Esophagus muscularis mucosa (tissue), 4 donors: ENCODE measurements around the gene TRHDE. TPM values are rescaled to one million over a fixed set of nuclear protein-coding genes. Genes with fewer than 3 reads are reported as not detected.
"Not testable (repeated sequence)": the region's sequence is repeated elsewhere in the genome, so short reads cannot be mapped to it uniquely, and the experiment has no call there.

Source experiments
- DNase-seq: peaks from one replicate; pipeline ENCODE4 v3.0.0-alpha.2; 2017; ENCODE audit errors: extremely low spot score
- H3K27ac ChIP-seq, 4 donors: fragments of 200-600 bp; sonication (generic); replicated peaks in 1 of 4; 1 replicate in 3 of 4; 2 replicates in 1 of 4; pipeline ENCODE4 v1.5.1; 2016 to 2019; ENCODE audit warnings: mild to moderate bottlenecking in 1 of 4
- H3K27me3 ChIP-seq, 4 donors: fragments of 200-600 bp; sonication (generic); one replicate each; pipeline versions ENCODE4 v1.5.1 to v1.6.0; 2016 to 2019
- H3K36me3 ChIP-seq, 4 donors: fragments of 200-600 bp; sonication (generic); one replicate each; pipeline ENCODE4 v1.5.1; 2016 to 2019
- H3K4me1 ChIP-seq, 4 donors: fragments of 200-600 bp; sonication (generic); one replicate each; pipeline ENCODE4 v1.5.1; 2016 to 2019
- H3K4me3 ChIP-seq, 4 donors: fragments of 200-600 bp; sonication (generic); 1 replicate in 2 of 4; 2 replicates in 2 of 4; pipeline ENCODE4 v1.5.1; 2016 to 2019; ENCODE audit warnings: mild to moderate bottlenecking in 4 of 4, moderate library complexity in 1 of 4
- H3K9me3 ChIP-seq, 4 donors: fragments of 200-600 bp; sonication (generic); 1 replicate in 3 of 4; 2 replicates in 1 of 4; pipeline ENCODE4 v1.5.1; 2016 to 2019
- EP300 ChIP-seq: sonication (generic); formaldehyde crosslinking; IDR thresholded peaks from one replicate; pipeline ENCODE4 v1.6.1; 2017; ENCODE audit warnings: antibody characterized with exemption
- POLR2A ChIP-seq: fragments of 450-650 bp; IDR thresholded peaks from one replicate; pipeline ENCODE4 v1.6.1; 2017; ENCODE audit warnings: antibody characterized with exemption, moderate library complexity, mild to moderate bottlenecking, low read depth
- POLR2AphosphoS5 ChIP-seq, 2 donors: sonication (generic); formaldehyde crosslinking; IDR thresholded peaks; one replicate each; pipeline ENCODE4 v1.6.1; 2017; ENCODE audit warnings: antibody characterized with exemption in 2 of 2
- WGBS: methylation state at CpG from one replicate; pipeline ENCODE4 v1.1.5; 2018; 5-methylcytosine and 5-hydroxymethylcytosine counted together
- intact Hi-C: fragments of 100-400 bp; cut with DNase I; formaldehyde crosslinking; loops from one replicate; pipeline ENCODE4 v1.15.1; 2023
- total RNA-seq, 4 donors: library from RNA; depleted of rRNA; stranded (reverse); fragments of >200 nt; gene quantifications; one replicate each; pipeline versions ENCODE4 v1.1.0 to v1.2.1, GENCODE V29; 2016
- TF ChIP-seq, protein P1 (sequence below), 3 experiments: fragments of 200-600 bp in 2 of 3; fragments of 450-650 bp in 1 of 3; sonication (generic) in 2 of 3; IDR thresholded peaks; one replicate each; pipeline ENCODE4 v1.5.1; 2017 to 2019; ENCODE audit warnings: antibody characterized with exemption in 3 of 3, mild to moderate bottlenecking in 2 of 3, moderate library complexity in 1 of 3

The TRHDE gene
- total RNA-seq, 4 donors from 2014 or later, result 0.33 to 1.2 (median 0.74) TPM

DNA sequence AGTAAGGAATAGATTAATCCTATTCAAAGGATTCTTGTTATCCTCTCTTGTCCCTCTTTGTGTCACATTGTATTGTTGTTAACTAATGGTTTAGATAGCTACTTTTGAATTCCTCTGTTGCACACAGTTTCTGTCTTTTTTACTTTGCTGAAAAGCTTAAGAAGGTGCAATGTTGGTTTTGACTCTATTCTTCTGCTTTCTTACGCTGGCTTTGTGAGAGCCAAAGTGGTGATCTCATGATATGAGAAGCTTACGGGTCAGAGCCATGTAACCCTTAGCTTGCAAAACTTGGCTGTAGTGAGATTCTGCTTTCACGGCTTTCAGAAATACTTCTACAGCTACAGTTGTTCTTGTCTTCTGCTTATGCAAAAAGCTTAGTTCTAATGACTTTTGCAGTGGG is 239.7 kb downstream of the TRHDE start:
- DNase-seq, result no peak
- Histone ChIP-seq H3K27ac (no peak overlapping the region), H3K27me3 (no peaks in the 10 kb centered on the region), H3K36me3 (no peaks in the 10 kb centered on the region), H3K4me1 (no peaks in the 10 kb centered on the region), H3K9me3 (no peaks in the 10 kb centered on the region), H3K4me3 (no peak overlapping the region)
- TF ChIP-seq, protein P1, sequence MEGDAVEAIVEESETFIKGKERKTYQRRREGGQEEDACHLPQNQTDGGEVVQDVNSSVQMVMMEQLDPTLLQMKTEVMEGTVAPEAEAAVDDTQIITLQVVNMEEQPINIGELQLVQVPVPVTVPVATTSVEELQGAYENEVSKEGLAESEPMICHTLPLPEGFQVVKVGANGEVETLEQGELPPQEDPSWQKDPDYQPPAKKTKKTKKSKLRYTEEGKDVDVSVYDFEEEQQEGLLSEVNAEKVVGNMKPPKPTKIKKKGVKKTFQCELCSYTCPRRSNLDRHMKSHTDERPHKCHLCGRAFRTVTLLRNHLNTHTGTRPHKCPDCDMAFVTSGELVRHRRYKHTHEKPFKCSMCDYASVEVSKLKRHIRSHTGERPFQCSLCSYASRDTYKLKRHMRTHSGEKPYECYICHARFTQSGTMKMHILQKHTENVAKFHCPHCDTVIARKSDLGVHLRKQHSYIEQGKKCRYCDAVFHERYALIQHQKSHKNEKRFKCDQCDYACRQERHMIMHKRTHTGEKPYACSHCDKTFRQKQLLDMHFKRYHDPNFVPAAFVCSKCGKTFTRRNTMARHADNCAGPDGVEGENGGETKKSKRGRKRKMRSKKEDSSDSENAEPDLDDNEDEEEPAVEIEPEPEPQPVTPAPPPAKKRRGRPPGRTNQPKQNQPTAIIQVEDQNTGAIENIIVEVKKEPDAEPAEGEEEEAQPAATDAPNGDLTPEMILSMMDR (IDR thresholded peaks at IDR 0.05), result no peak
- TF ChIP-seq POLR2AphosphoS5 (IDR thresholded peaks at IDR 0.05), result no peak
- no peak for TF ChIP-seq POLR2A
- TF ChIP-seq EP300, result no peak
- 28% methylated on average over 3 of the region's 3 CpGs for WGBS
- intact Hi-C loops, result no loop called here

DNA sequence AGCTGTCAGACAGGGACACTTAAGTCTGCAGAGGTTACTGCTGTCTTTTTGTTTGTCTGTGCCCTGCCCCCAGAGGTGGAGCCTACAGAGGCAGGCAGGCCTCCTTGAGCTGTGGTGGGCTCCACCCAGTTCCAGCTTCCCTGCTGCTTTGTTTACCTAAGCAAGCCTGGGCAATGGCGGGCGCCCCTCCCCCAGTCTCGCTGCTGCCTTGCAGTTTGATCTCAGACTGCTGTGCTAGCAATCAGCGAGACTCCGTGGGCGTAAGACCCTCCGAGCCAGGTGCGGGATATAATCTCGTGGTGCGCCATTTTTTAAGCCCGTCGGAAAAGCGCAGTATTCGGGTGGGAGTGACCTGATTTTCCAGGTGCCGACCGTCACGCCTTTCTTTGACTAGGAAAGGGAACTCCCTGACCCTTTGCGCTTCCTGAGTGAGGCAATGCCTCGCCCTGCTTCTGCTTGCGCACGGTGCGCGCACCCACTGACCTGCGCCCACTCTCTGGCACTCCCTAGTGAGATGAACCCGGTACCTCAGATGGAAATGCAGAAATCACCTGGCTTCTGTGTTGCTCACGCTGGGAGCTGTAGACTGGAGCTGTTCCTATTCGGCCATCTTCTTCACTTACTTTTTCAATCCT is 248.0 kb downstream of the TRHDE start:
- 93% methylated on average over 27 of the region's 27 CpGs for WGBS
- DNase-seq, H3K36me3 ChIP-seq, intact Hi-C loops, H3K9me3 ChIP-seq, H3K27ac ChIP-seq, H3K27me3 ChIP-seq, H3K4me3 ChIP-seq, H3K4me1 ChIP-seq: not testable (repeated sequence)

DNA sequence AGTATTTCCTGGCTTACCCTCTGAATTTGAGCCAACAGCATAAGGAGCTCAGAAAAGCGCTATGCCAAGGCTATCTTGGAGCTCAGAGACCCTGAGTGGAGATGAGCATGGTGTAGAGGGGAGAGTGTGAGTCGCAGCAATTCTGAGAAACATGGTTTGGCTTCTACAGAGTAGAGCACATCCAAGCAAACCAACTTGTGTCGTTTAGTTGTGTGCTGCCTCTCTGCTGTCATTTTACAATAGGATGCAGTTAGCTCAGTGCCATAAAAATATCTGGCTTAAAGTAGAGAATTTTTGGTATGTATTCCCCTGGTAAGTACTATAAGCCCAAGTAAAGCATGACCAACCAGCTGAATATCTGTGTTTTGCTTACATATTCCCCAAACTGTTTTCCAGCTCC is 249.2 kb downstream of the TRHDE start:
- DNase-seq, result no peak
- WGBS, result 76% methylated on average over 3 of the region's 3 CpGs
- no peak overlapping the region for H3K4me3 ChIP-seq
- TF ChIP-seq POLR2AphosphoS5 (IDR thresholded peaks at IDR 0.05), result no peak
- TF ChIP-seq, protein P1 (IDR thresholded peaks at IDR 0.05), result no peak
- TF ChIP-seq POLR2A, result no peak
- TF ChIP-seq EP300, result no peak
- no peak overlapping the region for H3K27ac ChIP-seq
- H3K36me3 ChIP-seq, result no peaks in the 10 kb centered on the region
- no peaks in the 10 kb centered on the region for H3K4me1 ChIP-seq
- intact Hi-C loops, result no loop called here
- no peaks in the 10 kb centered on the region for H3K9me3 ChIP-seq
- no peaks in the 10 kb centered on the region for H3K27me3 ChIP-seq

DNA sequence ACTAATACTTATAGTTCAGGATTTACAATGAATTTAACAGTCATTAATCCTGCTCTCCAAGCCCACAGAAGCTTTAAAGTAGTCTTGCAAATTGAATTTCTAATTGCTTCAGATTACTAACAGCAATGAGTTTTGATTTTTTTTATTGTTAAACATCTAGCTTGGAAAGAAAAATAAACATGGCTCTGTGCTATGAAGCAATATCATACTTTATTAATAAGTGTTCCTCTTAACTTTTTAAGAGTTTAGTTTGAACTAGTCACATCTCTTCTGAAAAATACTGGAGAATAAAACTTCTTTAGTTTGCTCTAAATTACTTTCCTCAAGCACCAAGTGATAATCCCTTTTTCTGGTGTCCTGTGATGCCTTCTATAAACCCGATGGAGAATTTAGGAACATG is 250.2 kb downstream of the TRHDE start:
- Histone ChIP-seq H3K4me1 (no peaks in the 10 kb centered on the region), H3K36me3 (no peaks in the 10 kb centered on the region), H3K27me3 (no peaks in the 10 kb centered on the region), H3K9me3 (no peaks in the 10 kb centered on the region), H3K27ac (no peak overlapping the region), H3K4me3 (no peak overlapping the region)
- TF ChIP-seq EP300 (no peak), POLR2AphosphoS5 (IDR thresholded peaks at IDR 0.05) (no peak), POLR2A (no peak)
- TF ChIP-seq, protein P1 (IDR thresholded peaks at IDR 0.05), result no peak
- intact Hi-C loops, result no loop called here
- WGBS, result 48% methylated on average over 1 of the region's 1 CpG
- DNase-seq, result no peak

DNA sequence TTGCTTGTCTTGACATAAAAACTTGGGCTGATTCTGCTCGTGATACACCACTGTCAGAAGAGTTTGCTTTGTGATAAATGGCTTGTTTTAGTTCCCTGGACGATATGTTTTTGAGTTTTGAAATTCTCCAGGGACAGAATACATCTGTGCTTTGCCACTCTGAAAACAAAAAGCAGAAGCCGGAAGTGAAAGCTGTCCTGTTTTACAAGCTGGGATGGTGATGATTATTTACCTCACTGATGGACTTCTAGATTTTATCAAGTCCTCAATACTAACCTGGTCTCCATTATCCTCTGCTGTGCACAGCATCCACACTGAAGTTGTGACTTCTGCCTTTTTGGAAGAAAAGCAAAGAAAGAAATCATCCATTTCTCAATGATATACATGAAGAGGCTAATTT is 251.6 kb downstream of the TRHDE start:
- no peak for TF ChIP-seq POLR2AphosphoS5 (IDR thresholded peaks at IDR 0.05)
- TF ChIP-seq, protein P1 (IDR thresholded peaks at IDR 0.05), result no peak
- no peak for TF ChIP-seq EP300
- no peak for TF ChIP-seq POLR2A
- H3K27me3 ChIP-seq, result no peaks in the 10 kb centered on the region
- intact Hi-C loops, result no loop called here
- no peaks in the 10 kb centered on the region for H3K4me1 ChIP-seq
- no peak for DNase-seq
- WGBS, result 25% methylated on average over 3 of the region's 3 CpGs
- no peaks in the 10 kb centered on the region for H3K36me3 ChIP-seq
- H3K4me3 ChIP-seq, result no peak overlapping the region
- H3K27ac ChIP-seq, result no peak overlapping the region
- no peaks in the 10 kb centered on the region for H3K9me3 ChIP-seq
